CD14-positive monocyte (primary cell): ENCODE data around the gene HOXC12. TPM values are rescaled to one million over a fixed set of nuclear protein-coding genes. Genes with fewer than 3 reads are reported as not detected.

Source experiments
- DNase-seq, 3 donors: peaks; one replicate each; pipeline ENCODE4 v3.0.0-alpha.2; 2011 to 2022
- H2AFZ ChIP-seq: 2 replicates; pipeline ENCODE4 v1.6.0; 2012; ENCODE audit warnings: mild to moderate bottlenecking, low read depth, low read length, inconsistent platforms; ENCODE audit not compliant: insufficient read depth, poor library complexity, severe bottlenecking
- H3K27ac ChIP-seq, 2 donors: 1 replicate in 1 of 2; 2 replicates in 1 of 2; pipeline ENCODE4 v1.5.1; 2012 to 2013; ENCODE audit warnings: low read length in 2 of 2, control low read depth in 1 of 2, inconsistent platforms in 1 of 2, low read depth in 1 of 2, mild to moderate bottlenecking in 1 of 2
- H3K27me3 ChIP-seq, 2 donors: one replicate each; pipeline versions ENCODE4 v1.6.0 to v1.6.1; 2011 to 2013; ENCODE audit warnings: low read length in 2 of 2; ENCODE audit not compliant: control insufficient read depth in 2 of 2, insufficient read depth in 2 of 2
- H3K36me3 ChIP-seq, 2 donors: replicated peaks in 1 of 2; 1 replicate in 1 of 2; 2 replicates in 1 of 2; pipeline versions ENCODE4 v1.5.1 to v1.6.1; 2012 to 2013; ENCODE audit warnings: low read length in 2 of 2, control low read depth in 1 of 2, inconsistent platforms in 1 of 2, mild to moderate bottlenecking in 1 of 2; ENCODE audit not compliant: insufficient read depth in 2 of 2, control insufficient read depth in 1 of 2
- H3K4me1 ChIP-seq, 2 donors: 1 replicate in 1 of 2; 2 replicates in 1 of 2; pipeline versions ENCODE4 v1.5.1 to v1.6.1; 2012 to 2013; ENCODE audit warnings: low read length in 2 of 2, control low read depth in 1 of 2, inconsistent platforms in 1 of 2, mild to moderate bottlenecking in 1 of 2, moderate library complexity in 1 of 2; ENCODE audit not compliant: insufficient read depth in 2 of 2, control insufficient read depth in 1 of 2
- H3K4me2 ChIP-seq: replicated peaks from 2 replicates; pipeline ENCODE3; 2012; ENCODE audit warnings: low read length, moderate library complexity, mild to moderate bottlenecking; ENCODE audit not compliant: poor library complexity, severe bottlenecking; ENCODE audit errors: extremely low read depth
- H3K4me3 ChIP-seq, 3 experiments: fragments of 200-600 bp in 1 of 3; sonication (generic) in 1 of 3; replicated peaks in 1 of 3; 1 replicate in 2 of 3; 2 replicates in 1 of 3; pipeline ENCODE4 v1.5.1; 2011 to 2013; ENCODE audit warnings: low read length in 3 of 3, mild to moderate bottlenecking in 3 of 3, control low read depth in 2 of 3, low read depth in 2 of 3, inconsistent platforms in 1 of 3, moderate library complexity in 1 of 3
- H3K79me2 ChIP-seq: 2 replicates; pipeline ENCODE4 v1.6.0; 2012; ENCODE audit warnings: mild to moderate bottlenecking, control low read depth, inconsistent platforms, low read length, moderate library complexity; ENCODE audit not compliant: insufficient read depth
- H3K9ac ChIP-seq: 2 replicates; pipeline ENCODE4 v1.6.0; 2017; ENCODE audit warnings: low read length, mild to moderate bottlenecking; ENCODE audit not compliant: insufficient read depth, poor library complexity, severe bottlenecking
- H3K9me3 ChIP-seq, 2 donors: replicated peaks in 1 of 2; 1 replicate in 1 of 2; 2 replicates in 1 of 2; pipeline versions ENCODE4 v1.5.1 to v1.6.1; 2012 to 2013; ENCODE audit warnings: low read length in 2 of 2, control low read depth in 1 of 2; ENCODE audit not compliant: control insufficient read depth in 1 of 2, insufficient read depth in 1 of 2
- H4K20me1 ChIP-seq: 2 replicates; pipeline ENCODE4 v1.6.0; 2012; ENCODE audit warnings: mild to moderate bottlenecking, low read length, control low read depth, moderate library complexity; ENCODE audit not compliant: insufficient read depth
- H3K27ac Mint-ChIP-seq, 7 donors: one replicate each; pipeline ENCODE4 v1.8.0; 2020; ENCODE audit warnings: mild to moderate bottlenecking in 7 of 7, mixed read lengths in 7 of 7, moderate library complexity in 6 of 7, inconsistent platforms in 2 of 7
- H3K27me3 Mint-ChIP-seq, 3 donors: one replicate each; pipeline ENCODE4 v1.8.0; 2021 to 2022; ENCODE audit warnings: low read depth in 3 of 3, mild to moderate bottlenecking in 3 of 3, mixed read lengths in 3 of 3, moderate library complexity in 3 of 3, inconsistent platforms in 1 of 3
- H3K36me3 Mint-ChIP-seq, 2 donors: one replicate each; pipeline ENCODE4 v1.8.0; 2020; ENCODE audit warnings: mixed read lengths in 2 of 2, inconsistent platforms in 1 of 2, mild to moderate bottlenecking in 1 of 2
- H3K4me1 Mint-ChIP-seq: one replicate; pipeline ENCODE4 v1.8.0; 2020; ENCODE audit warnings: mild to moderate bottlenecking, mixed read lengths
- H3K4me3 Mint-ChIP-seq, 2 donors: one replicate each; pipeline ENCODE4 v1.8.0; 2020; ENCODE audit warnings: mild to moderate bottlenecking in 2 of 2, mixed read lengths in 2 of 2, moderate library complexity in 1 of 2
- H3K9me3 Mint-ChIP-seq, 7 donors: one replicate each; pipeline ENCODE4 v1.8.0; 2020 to 2022; ENCODE audit warnings: mixed read lengths in 7 of 7, mild to moderate bottlenecking in 6 of 7, moderate library complexity in 6 of 7, inconsistent platforms in 2 of 7
- CTCF ChIP-seq: fragments of 200-600 bp; IDR thresholded peaks from one replicate; pipeline ENCODE4 v1.8.0; 2022; ENCODE audit warnings: antibody characterized with exemption, mild to moderate bottlenecking
- WGBS: methylation state at CpG from one replicate; pipeline ENCODE4 v1.1.5; 2013; ENCODE audit warnings: missing lambda C conversion rate; ENCODE audit not compliant: insufficient coverage; 5-methylcytosine and 5-hydroxymethylcytosine counted together
- intact Hi-C, 2 donors: fragments of 100-400 bp; cut with micrococcal nuclease; formaldehyde crosslinking; loops; one replicate each; pipeline versions ENCODE4 v1.15.0 to v1.15.1; 2023
- polyA plus RNA-seq, 3 donors: library from polyadenylated mRNA; depleted of rRNA in 1 of 3; unstranded in 2 of 3; stranded (reverse) in 1 of 3; fragments of 300-500 nt in 2 of 3; fragments of >200 nt in 1 of 3; fragmentation: Illumina TruSeq in 2 of 3; gene quantifications; 1 replicate in 2 of 3; 2 replicates in 1 of 3; pipeline ENCODE4 v1.2.3, GENCODE V29; 2012 to 2021

The HOXC12 gene
- polyA plus RNA-seq, 3 donors: not detected

DNA sequence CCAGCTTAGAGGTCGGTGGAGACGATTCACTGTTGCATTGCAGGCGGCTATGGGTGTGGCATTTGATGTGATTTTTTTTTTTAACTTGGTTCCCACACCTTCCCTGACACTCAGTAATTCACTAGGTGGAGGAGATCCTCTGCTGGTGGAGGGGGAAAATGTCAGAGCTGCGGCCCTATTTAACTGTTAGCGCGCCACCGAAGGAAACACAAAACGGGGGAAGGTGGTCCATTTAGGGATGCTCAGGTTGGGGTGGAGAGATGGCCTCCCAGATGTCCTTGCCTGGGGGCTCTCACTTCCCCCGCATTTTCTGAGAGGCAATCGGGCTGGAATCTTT, 4.3 kb upstream of the HOXC12 start:
- H3K4me2 ChIP-seq: no peak overlapping the region
- H3K27ac ChIP-seq: no peak overlapping the region
- no peak for DNase-seq
- no peak overlapping the region for H2AFZ ChIP-seq
- H3K36me3 ChIP-seq: no peaks in the 10 kb centered on the region
- Mint-ChIP-seq H3K4me3 (peak overlapping the region in 1 of 2 donors; percentile 75), H3K27me3 (peaks cover 97 to 99% (median 97%) of the 10 kb centered on the region in 3 donors), H3K27ac (no peak overlapping the region), H3K9me3 (peaks cover 0 to 49% (median 21%) of the 10 kb centered on the region in 7 donors), H3K36me3 (peaks cover under 1 to 6% of the 10 kb centered on the region in 2 donors), H3K4me1 (peaks cover 3% of the 10 kb centered on the region)
- no peaks in the 10 kb centered on the region for H4K20me1 ChIP-seq
- WGBS: 0% methylated on average over 3 of the region's 10 CpGs
- peaks cover 90 to 99% of the 10 kb centered on the region in 2 donors for H3K27me3 ChIP-seq
- H3K9me3 ChIP-seq: peaks cover 3 to 85% of the 10 kb centered on the region in 2 donors
- intact Hi-C loops: loop anchor here in 1 of 2 donors (5.0 kb wide), 1 partner anchor 47 kb away; no protein-coding TSS in a partner anchor
- H3K4me1 ChIP-seq: no peaks in the 10 kb centered on the region
- H3K9ac ChIP-seq: no peak overlapping the region
- H3K79me2 ChIP-seq: no peaks in the 10 kb centered on the region
- no peak overlapping the region for H3K4me3 ChIP-seq
- no peak for TF ChIP-seq CTCF

DNA sequence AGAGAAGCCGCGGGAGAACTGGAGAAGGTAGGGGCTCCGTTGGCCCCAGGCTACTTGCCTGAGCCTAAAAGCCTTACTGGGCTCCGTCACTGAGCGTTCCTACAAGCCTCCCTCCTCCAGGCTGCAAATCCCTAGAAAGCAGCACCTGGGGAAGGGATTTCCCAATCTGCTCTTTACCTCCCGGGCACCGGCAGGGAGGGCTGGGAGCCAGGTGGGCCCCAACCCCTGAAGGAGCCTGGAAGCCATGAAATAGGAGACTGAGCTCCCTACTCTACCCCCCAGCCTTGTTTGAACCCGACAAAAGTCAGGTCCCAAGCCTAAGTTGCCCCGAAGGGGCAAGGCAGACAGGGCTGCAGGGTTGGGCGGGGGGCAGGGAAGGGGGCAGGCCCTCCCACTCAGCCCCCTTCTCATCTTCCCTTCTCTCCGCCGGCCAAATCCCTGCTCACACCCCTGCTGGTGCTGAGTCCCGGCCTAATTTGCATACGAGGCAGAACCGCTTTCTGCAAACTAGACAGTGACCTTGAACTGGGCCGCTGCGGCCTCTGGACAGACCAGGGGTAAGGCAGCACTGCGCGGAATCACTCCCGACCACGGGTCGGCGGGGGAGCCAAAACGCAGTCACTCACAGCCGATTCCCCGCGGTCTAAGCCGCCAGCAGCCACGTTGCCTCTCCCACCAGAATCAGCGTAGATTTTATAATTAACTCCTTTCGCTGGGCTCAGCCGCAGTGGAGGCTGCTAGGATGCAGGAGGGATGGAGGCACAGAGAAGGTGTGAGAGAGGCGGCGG, 3.7 kb upstream of the HOXC12 start:
- no peak overlapping the region for H3K4me3 ChIP-seq
- no peaks in the 10 kb centered on the region for H3K36me3 ChIP-seq
- H3K27me3 Mint-ChIP-seq: peaks cover 97 to 99% (median 97%) of the 10 kb centered on the region in 3 donors
- H3K27ac Mint-ChIP-seq: no peak overlapping the region
- peak overlapping the region in 1 of 2 donors; percentile 75 for H3K4me3 Mint-ChIP-seq
- no peaks in the 10 kb centered on the region for H3K79me2 ChIP-seq
- peaks cover 3 to 79% of the 10 kb centered on the region in 2 donors for H3K9me3 ChIP-seq
- 6% methylated on average over 18 of the region's 34 CpGs for WGBS
- H4K20me1 ChIP-seq: no peaks in the 10 kb centered on the region
- no peak for DNase-seq
- peaks cover 6% of the 10 kb centered on the region for H3K4me1 Mint-ChIP-seq
- intact Hi-C loops: loop anchor here in 1 of 2 donors (5.0 kb wide), 1 partner anchor 46 kb away; no protein-coding TSS in a partner anchor
- no peak overlapping the region for H3K4me2 ChIP-seq
- H3K27me3 ChIP-seq: peaks cover 90 to 99% of the 10 kb centered on the region in 2 donors
- peaks cover 0 to 46% (median 23%) of the 10 kb centered on the region in 7 donors for H3K9me3 Mint-ChIP-seq
- peaks cover 0 to 9% of the 10 kb centered on the region in 2 donors for H3K36me3 Mint-ChIP-seq
- no peaks in the 10 kb centered on the region for H3K4me1 ChIP-seq
- no peak overlapping the region for H3K27ac ChIP-seq
- no peak overlapping the region for H3K9ac ChIP-seq
- TF ChIP-seq CTCF: no peak
- no peak overlapping the region for H2AFZ ChIP-seq
